Keratinocyte (primary cell): ENCODE data around the gene MXI1.

ENCODE experiments used
- EZH2 ChIP-seq: IDR thresholded peaks from one replicate; pipeline ENCODE4 v1.6.1; 2012; ENCODE audit warnings: inconsistent platforms, mild to moderate bottlenecking, low read length, moderate library complexity
- TF ChIP-seq, protein P1 (sequence below), 3 experiments: IDR thresholded peaks in 1 of 3; conservative IDR thresholded peaks in 1 of 3; optimal IDR thresholded peaks in 1 of 3; 2 replicates in 2 of 3; 3 replicates in 1 of 3; pipeline versions ENCODE3 to v1.5.1; 2011; ENCODE audit warnings: low read length in 3 of 3, mild to moderate bottlenecking in 3 of 3, moderate library complexity in 2 of 3, control low read depth in 1 of 3, inconsistent platforms in 1 of 3; ENCODE audit not compliant: insufficient read depth in 2 of 3; ENCODE audit errors: extremely low read depth in 1 of 3

DNA sequence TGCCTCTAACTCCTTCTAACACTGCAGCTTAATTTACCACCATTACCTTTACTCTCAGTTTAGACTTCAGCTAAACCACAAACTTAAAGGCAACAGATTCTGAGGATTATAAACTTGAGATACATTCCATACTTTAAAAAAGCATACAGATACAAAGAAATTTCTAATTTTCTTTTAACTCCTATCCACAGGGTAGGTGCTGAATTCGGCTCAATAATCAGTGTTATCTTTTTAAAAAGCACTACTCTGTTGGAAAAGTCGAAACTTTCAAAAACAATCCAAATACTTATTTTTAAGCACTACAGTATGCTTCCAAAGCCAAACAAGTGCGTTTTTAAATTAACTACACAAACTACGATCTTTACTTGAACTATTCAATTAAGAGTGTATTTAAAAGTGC lies 96.3 kb downstream of the MXI1 start:
- no peak for TF ChIP-seq EZH2
- TF ChIP-seq, protein P1, sequence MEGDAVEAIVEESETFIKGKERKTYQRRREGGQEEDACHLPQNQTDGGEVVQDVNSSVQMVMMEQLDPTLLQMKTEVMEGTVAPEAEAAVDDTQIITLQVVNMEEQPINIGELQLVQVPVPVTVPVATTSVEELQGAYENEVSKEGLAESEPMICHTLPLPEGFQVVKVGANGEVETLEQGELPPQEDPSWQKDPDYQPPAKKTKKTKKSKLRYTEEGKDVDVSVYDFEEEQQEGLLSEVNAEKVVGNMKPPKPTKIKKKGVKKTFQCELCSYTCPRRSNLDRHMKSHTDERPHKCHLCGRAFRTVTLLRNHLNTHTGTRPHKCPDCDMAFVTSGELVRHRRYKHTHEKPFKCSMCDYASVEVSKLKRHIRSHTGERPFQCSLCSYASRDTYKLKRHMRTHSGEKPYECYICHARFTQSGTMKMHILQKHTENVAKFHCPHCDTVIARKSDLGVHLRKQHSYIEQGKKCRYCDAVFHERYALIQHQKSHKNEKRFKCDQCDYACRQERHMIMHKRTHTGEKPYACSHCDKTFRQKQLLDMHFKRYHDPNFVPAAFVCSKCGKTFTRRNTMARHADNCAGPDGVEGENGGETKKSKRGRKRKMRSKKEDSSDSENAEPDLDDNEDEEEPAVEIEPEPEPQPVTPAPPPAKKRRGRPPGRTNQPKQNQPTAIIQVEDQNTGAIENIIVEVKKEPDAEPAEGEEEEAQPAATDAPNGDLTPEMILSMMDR (optimal IDR thresholded peaks at IDR 0.05 in 1 of 3, IDR thresholded peaks at IDR 0.05 in 1 of 3, conservative IDR thresholded peaks at IDR 0.05 in 1 of 3; ENCODE audit: extremely low read depth in 1 of 3, insufficient read depth in 2 of 3, low read length in 3 of 3) = no peak
